Uterus (tissue), 2 donors: ENCODE measurements around the gene ABHD12B.

Experiments used
- POLR2A ChIP-seq, 2 donors: fragments of 450-650 bp; IDR thresholded peaks; one replicate each; pipeline ENCODE4 v1.6.1; 2016; ENCODE audit warnings: antibody characterized with exemption in 2 of 2, mild to moderate bottlenecking in 1 of 2, moderate library complexity in 1 of 2
- TF ChIP-seq, protein P1 (sequence below), 4 experiments: fragments of 200-600 bp in 2 of 4; fragments of 450-650 bp in 2 of 4; sonication (generic) in 2 of 4; IDR thresholded peaks; one replicate each; pipeline ENCODE4 v1.5.1; 2016 to 2019; ENCODE audit warnings: antibody characterized with exemption in 4 of 4, mild to moderate bottlenecking in 2 of 4, moderate library complexity in 1 of 4

DNA sequence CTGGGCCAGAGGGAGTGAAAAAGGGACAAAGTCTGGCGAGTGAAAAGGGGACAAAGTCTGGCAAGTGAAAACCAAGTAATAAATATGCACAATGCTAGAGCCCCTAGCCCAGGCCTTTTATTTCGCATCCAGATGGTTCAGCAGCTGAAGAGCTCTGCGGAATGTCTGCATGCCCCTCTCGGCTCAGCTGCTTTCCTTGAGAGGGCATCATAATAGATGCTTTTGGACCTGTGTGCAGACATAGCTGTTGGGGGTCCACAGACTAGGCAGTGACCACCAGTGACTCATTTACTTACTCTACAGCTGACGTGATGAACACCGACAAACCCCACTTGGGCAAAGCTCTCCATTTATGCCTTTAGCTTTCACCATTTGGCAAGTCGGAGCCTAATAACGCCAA lies 45.2 kb upstream of the ABHD12B start:
- TF ChIP-seq, protein P1, sequence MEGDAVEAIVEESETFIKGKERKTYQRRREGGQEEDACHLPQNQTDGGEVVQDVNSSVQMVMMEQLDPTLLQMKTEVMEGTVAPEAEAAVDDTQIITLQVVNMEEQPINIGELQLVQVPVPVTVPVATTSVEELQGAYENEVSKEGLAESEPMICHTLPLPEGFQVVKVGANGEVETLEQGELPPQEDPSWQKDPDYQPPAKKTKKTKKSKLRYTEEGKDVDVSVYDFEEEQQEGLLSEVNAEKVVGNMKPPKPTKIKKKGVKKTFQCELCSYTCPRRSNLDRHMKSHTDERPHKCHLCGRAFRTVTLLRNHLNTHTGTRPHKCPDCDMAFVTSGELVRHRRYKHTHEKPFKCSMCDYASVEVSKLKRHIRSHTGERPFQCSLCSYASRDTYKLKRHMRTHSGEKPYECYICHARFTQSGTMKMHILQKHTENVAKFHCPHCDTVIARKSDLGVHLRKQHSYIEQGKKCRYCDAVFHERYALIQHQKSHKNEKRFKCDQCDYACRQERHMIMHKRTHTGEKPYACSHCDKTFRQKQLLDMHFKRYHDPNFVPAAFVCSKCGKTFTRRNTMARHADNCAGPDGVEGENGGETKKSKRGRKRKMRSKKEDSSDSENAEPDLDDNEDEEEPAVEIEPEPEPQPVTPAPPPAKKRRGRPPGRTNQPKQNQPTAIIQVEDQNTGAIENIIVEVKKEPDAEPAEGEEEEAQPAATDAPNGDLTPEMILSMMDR (IDR thresholded peaks at IDR 0.05) = no peak
- no peak for TF ChIP-seq POLR2A (IDR thresholded peaks at IDR 0.05)
